ENCODE results near the gene SHC3. TPM values are rescaled to one million over a fixed set of nuclear protein-coding genes. Genes with fewer than 3 reads are reported as not detected.

SHC3 gene
- total RNA-seq, 1 experiment from 2014 or later = 0.24 TPM

DNA sequence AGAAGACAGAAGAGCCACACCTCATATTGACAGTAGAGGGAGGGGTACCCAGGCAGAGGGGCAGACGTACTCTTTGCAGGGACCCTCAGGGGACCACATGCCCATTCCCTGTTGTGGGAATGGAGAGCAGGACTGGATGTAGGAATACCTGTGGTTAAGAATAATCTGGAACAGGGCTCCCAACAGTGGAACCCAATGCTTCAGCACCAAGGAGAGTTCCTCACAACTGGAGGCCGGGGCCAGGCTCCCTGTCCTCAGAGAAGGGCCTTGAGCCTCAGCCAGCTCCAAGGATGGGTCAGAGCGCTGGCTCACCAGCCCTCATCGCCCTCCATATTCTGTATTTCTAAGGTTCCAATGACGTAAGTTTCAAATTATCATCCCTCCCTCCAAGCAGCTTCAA is 7.4 kb upstream of the SHC3 start:
- peak; percentile 40 for DNase-seq (ENCODE audit: low spot score)

GRCh38 chr9:89183146-89183545 is 4.5 kb upstream of the SHC3 start:
- no peak for DNase-seq (ENCODE audit: low spot score)

- no peak for DNase-seq (ENCODE audit: low spot score)
Measured at GRCh38 chr9:89182369-89182768, 3.8 kb upstream of the SHC3 start.

DNA sequence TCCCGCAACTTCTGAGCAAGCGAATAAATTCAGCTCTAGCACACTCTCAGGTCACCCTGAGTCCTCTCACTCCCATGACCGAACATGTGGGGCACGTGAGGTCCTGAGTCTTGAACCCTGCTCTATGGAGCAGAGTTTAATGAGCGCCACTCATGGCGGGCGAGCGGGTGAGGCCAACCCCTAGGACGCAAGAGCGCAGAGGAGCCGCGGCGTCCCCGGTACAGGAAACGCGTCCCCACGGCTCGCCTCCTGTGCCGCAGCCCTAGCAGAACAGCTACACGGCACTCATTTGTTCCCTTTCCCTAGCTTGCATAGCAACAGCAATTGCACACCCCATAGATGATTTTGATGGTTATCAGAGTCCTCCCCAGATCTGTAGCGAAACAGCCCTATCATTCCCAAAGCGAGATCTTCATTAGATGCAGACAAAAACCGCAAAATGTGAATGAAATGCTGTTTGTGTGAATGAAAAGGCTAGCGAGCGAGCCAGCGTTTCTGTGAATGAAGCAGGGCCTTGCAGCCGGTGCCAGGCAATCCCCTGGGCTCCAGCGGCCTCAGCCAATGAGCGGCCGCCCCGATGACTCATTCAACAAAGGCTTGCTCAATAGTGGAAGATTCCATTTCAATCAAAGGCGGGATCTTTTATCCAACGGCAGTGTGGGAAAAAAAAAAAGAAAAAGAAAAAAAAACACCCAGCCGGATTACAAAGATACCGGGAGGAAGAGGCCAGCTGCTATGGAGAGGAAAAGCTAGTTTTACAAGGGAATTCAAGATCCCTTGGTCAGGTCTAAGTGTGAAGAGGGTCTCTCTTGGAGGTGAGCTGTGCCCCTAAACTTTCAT is 1.5 kb upstream of the SHC3 start:
- peak; percentile 97 for DNase-seq (ENCODE audit: low spot score)

GRCh38 chr9:89179540-89179894 is 899 bp upstream of the SHC3 start:
- DNase-seq (ENCODE audit: low spot score) = no peak

DNA sequence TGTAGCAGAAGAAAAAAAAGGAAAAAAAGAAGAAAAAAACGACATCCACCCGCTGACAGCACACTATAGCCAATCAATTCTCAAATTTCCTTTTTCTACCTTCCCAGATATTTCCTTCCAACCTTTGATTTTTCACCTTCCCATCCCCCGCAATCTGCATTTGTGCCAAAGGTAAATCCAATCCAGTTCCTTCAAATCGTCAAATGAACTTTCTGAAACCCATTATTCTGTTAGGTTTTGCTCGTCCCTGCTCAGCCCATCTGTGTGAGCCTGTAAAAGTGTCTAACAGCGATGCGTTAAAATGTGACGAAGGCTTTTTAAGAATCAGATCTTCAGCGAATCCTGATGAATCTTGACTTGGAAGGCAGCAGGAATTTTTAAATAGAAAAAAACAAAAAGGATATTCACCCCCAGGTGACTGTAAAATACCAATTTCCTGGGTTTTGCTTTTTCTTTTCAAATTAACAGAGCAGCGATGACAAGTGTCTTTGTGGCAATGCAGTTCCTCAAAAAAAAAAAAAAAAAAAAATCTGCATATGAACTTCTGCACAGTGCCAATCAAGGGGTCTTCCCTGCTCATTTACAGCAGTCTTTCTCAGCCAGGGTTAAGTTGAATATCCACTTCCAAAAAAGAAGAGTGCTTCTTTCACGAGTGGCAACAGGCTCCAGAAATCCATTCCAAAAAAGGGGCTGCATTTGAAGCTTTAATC is 367 bp upstream of the SHC3 start:
- no peak for DNase-seq (ENCODE audit: low spot score)

GRCh38 chr9:89177012-89177943 is 1.3 kb downstream of the SHC3 start:
- DNase-seq (ENCODE audit: low spot score) = no peak

- no peak for DNase-seq (ENCODE audit: low spot score)
Measured at GRCh38 chr9:89175828-89176261, 2.8 kb downstream of the SHC3 start.

- no peak for DNase-seq (ENCODE audit: low spot score)
Measured at GRCh38 chr9:89174291-89174690, 4.3 kb downstream of the SHC3 start.

DNA sequence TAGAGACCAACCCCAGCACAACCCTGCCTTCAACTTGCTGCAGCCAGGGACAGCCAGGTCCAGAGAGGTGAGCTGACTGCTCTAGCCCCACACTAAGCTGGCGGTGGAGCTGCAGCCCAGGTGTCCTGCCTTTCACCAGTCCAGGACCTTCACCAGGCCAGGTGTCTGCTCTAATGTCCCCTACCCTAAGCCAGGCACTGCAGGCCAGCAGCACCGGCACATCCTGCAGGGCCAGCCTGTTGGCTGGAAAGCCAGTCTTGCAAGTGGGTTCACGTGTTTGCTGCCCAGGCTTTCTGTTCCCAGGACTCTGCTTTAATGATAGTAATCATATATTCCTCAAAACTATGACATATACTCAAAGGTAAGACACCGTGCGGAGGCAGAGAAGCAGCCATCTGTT is 5.5 kb downstream of the SHC3 start:
- no peak for DNase-seq (ENCODE audit: low spot score)

DNA sequence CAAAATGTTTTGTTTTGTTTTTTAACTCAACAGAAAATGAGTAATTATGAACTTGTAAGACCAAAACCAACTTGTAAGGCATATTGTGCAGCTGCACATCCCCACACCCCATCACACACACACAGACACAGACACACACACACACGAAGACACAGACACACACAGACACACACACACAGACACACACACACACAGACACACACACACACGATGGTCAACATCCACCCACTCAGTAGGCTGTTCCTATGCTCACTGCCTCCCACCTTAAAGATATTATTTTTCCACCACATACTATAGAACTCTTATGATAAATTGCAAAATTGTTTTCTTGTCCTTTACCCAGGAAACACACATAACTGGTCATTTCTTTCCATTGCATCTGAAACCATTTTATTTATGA is 6.2 kb downstream of the SHC3 start:
- DNase-seq (ENCODE audit: low spot score) = no peak

DNA sequence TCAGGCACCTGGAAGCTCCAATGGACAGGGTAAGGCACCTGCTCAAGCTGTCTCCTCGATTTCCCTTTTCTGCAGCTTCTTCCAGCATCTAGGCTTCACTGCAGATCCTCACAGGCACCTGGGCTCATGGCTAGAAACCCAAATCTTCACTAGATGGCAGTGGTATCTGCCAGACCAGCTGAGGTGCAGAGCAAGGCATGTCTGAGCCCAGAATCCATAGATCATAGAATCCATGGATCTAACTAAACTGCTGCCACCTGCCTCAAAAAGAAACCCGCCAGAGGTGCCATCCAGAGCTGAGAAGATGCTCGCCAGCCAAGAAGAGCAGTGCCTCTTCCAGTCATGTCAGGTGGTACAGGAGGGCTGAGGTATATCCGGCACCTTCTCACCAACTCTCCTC is 6.9 kb downstream of the SHC3 start:
- DNase-seq (ENCODE audit: low spot score) = no peak

DNA sequence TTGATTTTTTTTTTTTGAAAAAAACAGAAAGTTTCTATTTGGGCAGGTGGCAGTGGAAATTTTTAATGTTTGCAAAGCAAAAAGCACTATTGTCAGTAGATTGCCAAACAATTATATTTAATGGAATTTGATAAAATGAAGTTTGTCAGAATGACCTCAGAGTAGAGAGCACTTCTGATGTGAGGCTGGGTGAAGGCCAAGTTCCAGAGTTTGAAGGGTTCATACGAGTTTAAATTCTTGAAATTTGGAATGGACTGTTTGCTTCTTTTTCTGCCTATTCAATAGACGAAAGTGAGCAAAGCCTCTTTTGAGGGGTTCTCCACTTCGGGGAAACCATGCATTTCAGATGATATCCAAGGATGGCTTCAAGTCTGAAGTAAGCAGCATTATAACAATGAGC is 7.4 kb downstream of the SHC3 start:
- no peak for DNase-seq (ENCODE audit: low spot score)

DNA sequence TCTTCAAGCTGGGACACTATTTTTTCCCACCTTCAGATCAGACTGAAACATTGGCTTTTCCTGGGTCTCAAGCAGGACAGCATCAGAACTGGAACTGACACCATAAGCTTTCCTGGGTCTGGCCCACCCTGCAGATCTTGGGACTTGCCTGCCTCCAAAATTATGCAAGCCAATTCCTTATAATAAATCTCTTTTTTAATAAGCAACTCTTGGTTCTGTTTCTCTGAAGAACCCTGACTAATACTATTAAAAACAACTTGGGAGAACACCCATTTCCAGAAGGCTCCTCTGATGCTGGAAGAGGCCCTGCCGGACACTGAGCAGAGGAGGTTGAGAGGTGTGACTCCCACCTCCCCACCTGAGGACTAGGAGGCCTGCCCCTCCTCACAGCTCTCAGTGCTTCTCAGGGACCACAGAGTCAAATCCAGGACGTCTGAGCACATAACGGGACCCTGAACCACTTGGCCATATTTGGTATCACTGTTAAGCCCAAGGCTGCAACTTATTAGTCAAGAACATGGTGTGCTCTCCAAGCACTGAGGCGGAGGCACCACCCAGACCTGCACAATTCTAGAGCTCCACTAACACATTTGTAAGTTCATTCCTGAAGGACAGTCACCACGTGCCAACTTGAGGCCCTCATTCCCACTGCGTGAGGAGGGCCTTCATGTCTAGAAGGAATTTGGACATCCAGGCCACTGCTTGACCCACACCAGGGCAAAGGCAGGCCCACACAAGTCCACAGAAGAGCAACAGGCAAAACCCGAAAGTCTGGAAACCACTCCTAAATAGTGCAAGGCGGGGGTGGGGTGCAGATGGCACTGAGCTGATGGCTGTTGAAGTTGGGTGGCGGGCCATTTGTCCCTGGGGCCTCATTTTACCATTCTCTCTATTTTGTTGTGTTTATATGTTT is 9.5 kb downstream of the SHC3 start:
- DNase-seq (ENCODE audit: low spot score) = no peak

DNA sequence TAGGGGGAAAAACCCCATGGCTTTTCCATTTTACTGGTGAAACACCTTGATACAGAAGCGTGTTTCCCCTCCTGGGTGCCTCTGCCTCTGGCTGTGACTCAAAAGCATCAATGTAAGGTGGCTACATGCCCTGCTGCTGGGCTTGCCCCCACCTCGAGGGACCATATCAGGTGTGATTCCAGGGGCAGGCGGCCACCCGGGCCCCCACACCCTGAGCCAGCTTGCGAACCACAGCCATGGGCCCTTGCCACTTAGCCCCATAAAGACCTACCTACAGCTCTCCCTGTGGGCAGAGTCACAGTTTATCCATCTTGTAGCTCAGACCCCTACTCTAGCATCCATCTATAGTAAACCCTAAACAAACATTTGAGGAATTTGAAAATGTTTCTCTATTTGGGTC is 10.8 kb downstream of the SHC3 start:
- no peak for DNase-seq (ENCODE audit: low spot score)

GRCh38 chr9:89166852-89167251 is 11.8 kb downstream of the SHC3 start:
- DNase-seq (ENCODE audit: low spot score) = no peak

DNA sequence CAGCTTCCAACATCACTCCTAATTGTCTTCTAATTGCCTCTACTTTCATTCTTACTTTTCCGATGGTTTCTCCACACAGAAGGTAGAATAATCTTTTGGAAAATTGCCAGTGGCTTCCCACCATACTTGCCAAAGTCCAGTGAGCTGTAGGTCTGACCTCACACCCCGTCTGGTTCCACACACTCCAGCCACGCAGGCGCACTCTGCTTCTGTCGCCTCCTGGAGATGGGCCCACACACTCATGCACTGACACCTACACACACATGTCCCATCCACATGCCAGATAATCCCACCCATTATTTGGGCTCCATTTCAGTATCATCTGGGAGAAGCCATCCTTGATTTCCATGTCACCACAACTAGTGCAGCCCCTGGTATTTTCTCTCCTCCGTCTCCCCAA is 12.7 kb downstream of the SHC3 start:
- no peak for DNase-seq (ENCODE audit: low spot score)

DNA sequence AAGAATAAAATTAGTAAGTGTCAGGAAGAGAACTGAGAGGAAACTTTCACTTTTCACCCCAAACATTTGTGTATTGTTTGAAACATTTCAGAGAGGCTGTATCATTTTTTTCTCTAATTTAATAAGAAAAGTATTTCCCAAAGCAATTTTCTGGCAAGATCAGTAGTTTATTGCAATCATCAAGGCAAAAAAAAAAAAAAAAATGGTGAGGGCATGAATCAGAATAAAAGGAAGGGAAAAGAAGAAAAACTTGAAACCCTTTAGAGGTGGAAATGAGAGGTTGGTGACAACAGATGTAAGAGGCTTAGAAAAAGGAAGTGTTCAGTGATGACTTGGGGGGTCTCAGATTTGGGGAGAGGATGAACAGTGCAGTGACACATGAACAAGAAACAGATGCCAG is 13.3 kb downstream of the SHC3 start:
- no peak for DNase-seq (ENCODE audit: low spot score)

DNA sequence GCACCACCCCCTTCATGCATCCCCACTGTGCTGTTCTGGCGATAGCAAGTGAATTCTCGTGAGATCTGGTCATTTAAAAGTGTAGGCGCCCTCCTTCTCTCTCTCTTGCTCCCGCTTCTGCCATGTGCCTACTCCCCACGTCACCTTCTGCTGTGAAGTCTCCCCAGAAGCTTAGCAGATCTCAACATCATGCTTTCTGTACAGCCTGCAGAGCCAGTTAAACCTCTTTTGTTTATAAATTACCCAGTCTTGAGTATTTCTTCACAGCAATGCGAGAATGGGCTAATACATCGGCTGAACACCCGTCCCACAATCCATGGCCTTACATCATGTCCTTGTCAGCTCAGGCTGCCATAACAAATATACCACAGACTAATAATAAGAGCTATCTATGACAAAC is 17.4 kb downstream of the SHC3 start:
- DNase-seq (ENCODE audit: low spot score) = no peak

DNA sequence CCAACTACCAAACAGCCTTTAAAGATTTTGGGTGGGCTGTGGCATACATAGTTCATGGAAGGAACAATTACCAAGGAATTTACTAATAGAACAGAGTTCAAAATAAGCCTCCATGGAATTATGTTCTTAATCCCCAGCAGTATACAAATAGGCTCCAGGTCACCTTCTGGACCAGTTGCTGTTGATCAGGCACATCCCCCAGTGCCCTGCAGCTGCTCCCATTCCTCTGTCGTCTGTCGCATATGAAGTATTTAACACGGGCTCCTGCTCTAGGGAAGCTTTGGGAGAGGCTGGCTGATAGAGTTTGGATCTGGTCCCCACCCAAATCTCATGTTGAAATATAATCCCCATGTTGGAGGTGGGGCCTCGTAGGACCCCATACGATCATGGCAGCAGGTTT is 17.8 kb downstream of the SHC3 start:
- DNase-seq (ENCODE audit: low spot score) = no peak

GRCh38 chr9:89154651-89155336 is 23.8 kb downstream of the SHC3 start:
- DNase-seq (ENCODE audit: low spot score) = peak; percentile 95

Measured in A172 (cell line).